Measurements from ENCODE around the gene DES.

The DES gene

GRCh38 chr2:219475278-219475677 lies 57.1 kb downstream of the DES start:
- DNase-seq (ENCODE audit: low spot score): no peak

- DNase-seq (ENCODE audit: low spot score): peak; percentile 90
These were observed 57.8 kb downstream of the DES start for GRCh38 chr2:219475697-219476651.

Measured in D341Med (cell line).